Spleen (tissue), 11 donors: ENCODE measurements around the gene UXT. TPM values are rescaled to one million over a fixed set of nuclear protein-coding genes. Genes with fewer than 3 reads are reported as not detected.
"Not testable (repeated sequence)": the region's sequence is repeated elsewhere in the genome, so short reads cannot be mapped to it uniquely, and the experiment has no call there.

Experiments
- DNase-seq: peaks from one replicate; pipeline ENCODE4 v3.0.0-alpha.2; 2020
- H3K27ac ChIP-seq, 8 donors: fragments of 200-600 bp; sonication (generic) in 7 of 8; 1 replicate in 4 of 8; 2 replicates in 4 of 8; pipeline versions ENCODE4 v1.5.0 to v1.8.0; 2016 to 2021; ENCODE audit warnings: inconsistent platforms in 4 of 8, mild to moderate bottlenecking in 4 of 8, moderate library complexity in 1 of 8
- H3K27me3 ChIP-seq, 7 donors: fragments of 200-600 bp; sonication (generic) in 6 of 7; replicated peaks in 1 of 7; 1 replicate in 4 of 7; 2 replicates in 3 of 7; pipeline versions ENCODE4 v1.5.0 to v1.8.0; 2016 to 2021; ENCODE audit warnings: inconsistent platforms in 3 of 7, mild to moderate bottlenecking in 1 of 7
- H3K36me3 ChIP-seq, 6 donors: fragments of 200-600 bp; sonication (generic) in 5 of 6; 1 replicate in 4 of 6; 2 replicates in 2 of 6; pipeline versions ENCODE4 v1.5.0 to v1.8.0; 2016 to 2021; ENCODE audit warnings: inconsistent platforms in 2 of 6
- H3K4me1 ChIP-seq, 6 donors: fragments of 200-600 bp; sonication (generic) in 5 of 6; 1 replicate in 3 of 6; 2 replicates in 3 of 6; pipeline versions ENCODE4 v1.5.0 to v1.8.0; 2016 to 2021; ENCODE audit warnings: inconsistent platforms in 3 of 6
- H3K4me3 ChIP-seq, 8 donors: fragments of 200-600 bp; sonication (generic) in 7 of 8; 1 replicate in 4 of 8; 2 replicates in 4 of 8; pipeline versions ENCODE4 v1.5.0 to v1.8.0; 2016 to 2021; ENCODE audit warnings: inconsistent platforms in 4 of 8, mild to moderate bottlenecking in 4 of 8, moderate library complexity in 2 of 8
- H3K9me3 ChIP-seq, 8 donors: fragments of 200-600 bp; sonication (generic) in 7 of 8; 1 replicate in 4 of 8; 2 replicates in 4 of 8; pipeline versions ENCODE4 v1.5.0 to v1.8.0; 2016 to 2021; ENCODE audit warnings: inconsistent platforms in 4 of 8
- CTCF ChIP-seq, 11 experiments: fragments of 200-600 bp in 7 of 11; fragments of 450-650 bp in 4 of 11; sonication (generic) in 4 of 11; IDR thresholded peaks in 8 of 11; conservative IDR thresholded peaks in 3 of 11; 1 replicate in 7 of 11; 2 replicates in 4 of 11; pipeline versions ENCODE4 v1.4.0 to v1.8.0; 2016 to 2021; ENCODE audit warnings: antibody characterized with exemption in 11 of 11, inconsistent platforms in 4 of 11, mild to moderate bottlenecking in 1 of 11
- POLR2A ChIP-seq, 3 donors: fragments of 450-650 bp; IDR thresholded peaks; one replicate each; pipeline ENCODE4 v1.5.1; 2017; ENCODE audit warnings: antibody characterized with exemption in 3 of 3, mild to moderate bottlenecking in 1 of 3
- POLR2AphosphoS5 ChIP-seq, 3 donors: sonication (generic); formaldehyde crosslinking; IDR thresholded peaks; one replicate each; pipeline ENCODE4 v1.5.1; 2017; ENCODE audit warnings: antibody characterized with exemption in 3 of 3
- WGBS, 5 donors: extraction: QIAGEN DNeasy Blood & Tissue Kit in 3 of 5; methylation state at CpG; one replicate each; pipeline versions ENCODE4 v1.1.5 to v1.1.7; 2013 to 2018; 5-methylcytosine and 5-hydroxymethylcytosine counted together
- intact Hi-C: fragments of 100-400 bp; cut with DNase I; formaldehyde crosslinking; loops from one replicate; pipeline ENCODE4 v1.15.0; 2023; ENCODE audit warnings: low total_unique reads
- polyA plus RNA-seq, 3 donors: library from polyadenylated mRNA; stranded (reverse); fragments of 200-250 nt; gene quantifications; one replicate each; pipeline ENCODE4 v1.2.1, GENCODE V29; 2013
- total RNA-seq, 7 donors: library from RNA; depleted of rRNA in 3 of 7; stranded (reverse); fragments of >200 nt in 3 of 7; fragmentation: NEBNext Ultra II Directional in 4 of 7; extraction: Animal tissue kit (Norgen Biotek cat#: 25700) in 4 of 7; gene quantifications; one replicate each; pipeline versions ENCODE4 v1.1.0 to v1.2.1, GENCODE V29; 2016 to 2021
- donor health status: healthy with polysubstance abuse.
- donor health status: DM: no; HTN: no; CAD: no; lungs with moderate emphysema.
- donor health status: DM: no; HTN: no; CAD: no.
- donor health status: Bipolar disorder and iron deficiency.
- donor health status: healthy.
- donor health status: DM: no; HTN: no; CAD: no.
- donor health status: DM: yes; HTN: yes; CAD: no.

The UXT gene
- total and polyA plus RNA-seq, 10 donors = 83.0 to 274 (median 124) TPM

GRCh38 chrX:47607091-47607490 is 51.9 kb downstream of the UXT start:
- Histone ChIP-seq H3K4me1 (no peaks in the 10 kb centered on the region), H3K27ac (no peak overlapping the region), H3K9me3 (no peaks in the 10 kb centered on the region), H3K4me3 (no peak overlapping the region), H3K36me3 (no peaks in the 10 kb centered on the region), H3K27me3 (no peaks in the 10 kb centered on the region)
- intact Hi-C loops = no loop called here
- TF ChIP-seq POLR2AphosphoS5 (IDR thresholded peaks at IDR 0.05) = no peak
- TF ChIP-seq CTCF (IDR thresholded peaks at IDR 0.05 in 8 of 11, conservative IDR thresholded peaks at IDR 0.05 in 3 of 11) = no peak
- no peak for TF ChIP-seq POLR2A (IDR thresholded peaks at IDR 0.05)
- no peak for DNase-seq

- WGBS, 5 donors = 65 to 74% (median 71%) methylated on average over 6 to 9 of the region's 9 CpGs
- no peak for DNase-seq
- intact Hi-C loops = no loop called here
- H3K4me3 ChIP-seq = no peak overlapping the region
- no peak for TF ChIP-seq POLR2A (IDR thresholded peaks at IDR 0.05)
- TF ChIP-seq POLR2AphosphoS5 (IDR thresholded peaks at IDR 0.05) = no peak
- TF ChIP-seq CTCF (IDR thresholded peaks at IDR 0.05 in 8 of 11, conservative IDR thresholded peaks at IDR 0.05 in 3 of 11) = no peak
- no peaks in the 10 kb centered on the region for H3K36me3 ChIP-seq
- H3K27me3 ChIP-seq = no peaks in the 10 kb centered on the region
- H3K9me3 ChIP-seq = peaks cover 0 to 19% (median 5%) of the 10 kb centered on the region in 8 donors
- H3K27ac ChIP-seq = no peak overlapping the region
- no peaks in the 10 kb centered on the region for H3K4me1 ChIP-seq
Observed at GRCh38 chrX:47605024-47605423, 54.0 kb downstream of the UXT start.

- H3K4me1 ChIP-seq, H3K36me3 ChIP-seq, DNase-seq, H3K27me3 ChIP-seq, H3K27ac ChIP-seq, intact Hi-C loops, H3K4me3 ChIP-seq: not testable (repeated sequence)
- H3K9me3 ChIP-seq = peaks cover 0 to 38% (median 15%) of the 10 kb centered on the region in 8 donors
- WGBS, 5 donors = 89 to 100% (median 95%) methylated on average over 4 of the region's 4 CpGs
Observed at GRCh38 chrX:47603125-47603524, 55.9 kb downstream of the UXT start.

Other genes with a start within 250 kb of the UXT start
- 10 to 100 TPM; 10.6 to 17.0 (median 13.5) TPM for gene ZNF41, start 176.0 kb downstream of the UXT start, total RNA-seq
- 1 to 10 TPM; 2.4 to 3.6 (median 3.2) TPM for gene ZNF41, start 176.0 kb downstream of the UXT start, polyA plus RNA-seq
- 10 to 100 TPM; 54.9 to 88.8 (median 76.9) TPM for gene ARAF, start 98.0 kb downstream of the UXT start, total RNA-seq
- gene ARAF, start 98.0 kb downstream of the UXT start, polyA plus RNA-seq = 10 to 100 TPM; 32.9 to 97.4 (median 81.6) TPM
- gene TIMP1, start 76.7 kb downstream of the UXT start, total RNA-seq = 100 to 1,000 TPM; 137 to 293 (median 188) TPM
- 100 to 1,000 TPM in 2 of 3 donors, 10 to 100 TPM in 1; 86.8 to 220 (median 180) TPM for gene TIMP1, start 76.7 kb downstream of the UXT start, polyA plus RNA-seq
- gene SYN1, start 39.3 kb downstream of the UXT start, total RNA-seq = 1 to 10 TPM in 1 of 7 donors, under 1 TPM in 6; 0.23 to 1.2 (median 0.60) TPM
- gene SYN1, start 39.3 kb downstream of the UXT start, polyA plus RNA-seq = under 1 TPM; 0.10 to 0.68 (median 0.61) TPM
- gene CFP, start 29.2 kb downstream of the UXT start, total RNA-seq = 100 to 1,000 TPM in 6 of 7 donors, 10 to 100 TPM in 1; 98.2 to 180 (median 117) TPM
- gene CFP, start 29.2 kb downstream of the UXT start, polyA plus RNA-seq = 10 to 100 TPM; 25.3 to 85.8 (median 57.5) TPM
- 10 to 100 TPM; 25.5 to 50.0 (median 31.1) TPM for gene ELK1, start 8.6 kb downstream of the UXT start, total RNA-seq
- gene ELK1, start 8.6 kb downstream of the UXT start, polyA plus RNA-seq = 10 to 100 TPM; 10.3 to 23.0 (median 14.5) TPM
- 10 to 100 TPM; 10.6 to 17.1 (median 13.8) TPM for gene ZNF81, start 177.7 kb upstream of the UXT start, total RNA-seq
- 1 to 10 TPM; 1.2 to 2.4 (median 1.3) TPM for gene ZNF81, start 177.7 kb upstream of the UXT start, polyA plus RNA-seq